Fibroblast of skin of right quadriceps (primary cell): ENCODE measurements around the gene ERC2.
A peak's percentile ranks its signal among the peaks of the same experiment; 100 is the strongest.

Experiments used
- DNase-seq: peaks from one replicate; pipeline ENCODE4 v3.0.0-alpha.2; 2013

ERC2 gene

GRCh38 chr3:55723653-55724406, 744.4 kb downstream of the ERC2 start:
- no peak for DNase-seq

GRCh38 chr3:55721716-55722484, 746.4 kb downstream of the ERC2 start:
- peak; percentile 42 for DNase-seq

DNA sequence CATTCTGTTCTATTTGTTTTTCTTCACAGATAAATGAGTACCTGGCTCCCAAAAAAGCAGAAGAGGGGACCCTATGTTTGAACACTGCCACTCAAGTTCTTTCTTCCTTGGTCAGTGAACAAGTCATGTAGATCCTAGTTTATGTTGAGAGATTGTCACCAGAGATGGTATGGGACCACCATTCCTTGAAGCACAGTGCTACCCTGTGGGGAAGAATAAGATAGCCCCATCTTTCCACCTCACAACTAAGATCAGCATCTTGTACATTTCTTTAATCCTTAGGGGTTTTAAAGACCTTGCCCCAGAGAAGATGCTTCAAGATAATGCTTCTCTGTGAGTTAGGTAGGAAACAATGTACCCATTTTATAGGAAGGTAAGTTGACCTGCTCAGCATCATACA, 747.7 kb downstream of the ERC2 start:
- DNase-seq, result peak; percentile 67

- peak; percentile 85 for DNase-seq
Measured at GRCh38 chr3:55719508-55719907, 748.8 kb downstream of the ERC2 start.

DNA sequence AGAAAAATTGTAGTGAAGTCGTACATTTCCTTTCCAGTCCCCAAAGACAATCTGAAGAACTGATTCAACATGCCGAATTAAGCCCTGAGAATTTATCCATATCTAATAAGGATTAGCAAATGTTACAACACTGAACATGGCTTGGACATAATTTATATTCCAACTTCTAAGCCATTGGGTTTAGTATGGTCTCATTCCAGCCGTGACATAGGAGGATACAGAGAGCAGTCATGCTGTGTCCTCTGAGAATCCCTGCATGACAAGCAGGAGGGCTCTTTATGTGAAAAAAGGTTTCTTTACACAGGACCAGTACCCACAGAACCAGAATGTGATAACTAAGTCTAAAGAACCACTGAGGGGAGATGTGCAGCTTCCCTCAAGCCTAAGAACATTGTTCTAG, 749.3 kb downstream of the ERC2 start:
- DNase-seq, result no peak

DNA sequence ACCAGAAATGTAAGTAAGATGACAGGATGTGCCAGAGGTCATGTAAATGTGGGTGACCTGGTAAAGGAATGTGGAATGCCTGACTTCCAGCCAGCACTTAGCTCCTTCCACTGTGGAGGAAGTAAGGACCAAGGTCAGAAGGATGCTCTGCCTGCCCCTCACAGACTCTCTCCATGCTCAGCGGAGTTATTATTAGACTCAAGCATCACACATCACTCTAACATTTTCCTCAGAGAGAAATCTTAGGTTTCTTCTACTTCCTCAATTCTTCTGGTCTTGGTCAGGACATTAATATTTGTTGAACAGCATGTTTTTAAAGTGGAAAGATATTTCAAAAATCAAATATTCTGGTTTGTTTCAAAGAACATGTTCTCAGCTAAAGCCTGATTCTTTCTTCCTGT, 749.7 kb downstream of the ERC2 start:
- DNase-seq, result peak; percentile 68

- no peak for DNase-seq
Measured at GRCh38 chr3:55718074-55718473, 750.2 kb downstream of the ERC2 start.

- no peak for DNase-seq
Measured at GRCh38 chr3:55717481-55717880, 750.8 kb downstream of the ERC2 start.

- DNase-seq, result no peak
Measured at GRCh38 chr3:55716611-55717225, 751.5 kb downstream of the ERC2 start.

- no peak for DNase-seq
Measured at GRCh38 chr3:55716044-55716443, 752.2 kb downstream of the ERC2 start.

DNA sequence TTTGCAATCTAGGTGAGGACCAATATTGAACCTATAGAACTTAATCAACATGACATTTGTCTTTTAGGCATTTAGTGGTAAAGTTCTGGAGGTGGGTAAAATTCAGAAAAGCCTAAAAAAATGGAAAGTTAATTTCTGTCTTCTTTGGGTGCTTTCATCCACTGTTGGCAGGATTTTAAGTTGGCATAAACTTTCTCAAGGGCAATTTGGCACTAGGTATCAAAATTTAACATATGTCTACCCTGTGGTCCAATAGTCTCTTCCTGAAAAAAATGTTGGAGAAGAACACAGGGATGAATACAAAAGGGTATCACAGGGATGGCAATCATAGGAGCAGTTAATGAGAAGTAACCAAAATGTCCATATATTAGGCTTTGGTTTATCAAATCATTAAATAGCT, 754.2 kb downstream of the ERC2 start:
- no peak for DNase-seq

- DNase-seq, result no peak
Measured at GRCh38 chr3:55711646-55712045, 756.6 kb downstream of the ERC2 start.

DNA sequence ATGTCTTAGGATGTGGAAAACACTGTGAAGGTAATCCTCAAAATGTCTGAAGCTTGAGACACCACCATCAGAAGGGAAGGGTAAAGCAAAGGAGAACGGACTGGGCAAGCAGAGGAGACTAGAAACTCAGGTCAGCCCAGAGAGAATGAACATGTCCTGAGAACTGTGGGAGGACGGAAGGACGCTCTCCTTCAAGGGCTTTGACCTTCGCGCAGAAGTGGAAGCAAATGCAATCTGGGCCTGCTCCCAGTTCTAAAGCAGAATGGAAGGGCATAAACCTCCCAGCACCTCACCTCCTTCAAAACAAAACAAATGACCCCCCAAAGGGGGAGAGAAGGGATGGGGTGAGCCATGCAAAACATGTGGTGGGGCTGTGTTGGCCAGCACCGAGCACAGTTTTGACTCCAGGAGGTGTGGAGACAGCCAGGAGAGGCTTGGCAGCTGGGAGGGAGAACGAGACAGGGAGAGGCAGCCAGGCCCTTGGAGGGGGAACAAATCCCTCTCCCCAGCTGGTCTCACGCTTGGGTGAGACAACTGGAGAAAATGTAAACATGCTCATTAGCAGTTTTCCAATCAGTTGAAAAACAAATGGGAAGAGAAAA, 758.8 kb downstream of the ERC2 start:
- DNase-seq, result no peak

- DNase-seq, result no peak
Measured at GRCh38 chr3:55708921-55709320, 759.3 kb downstream of the ERC2 start.

DNA sequence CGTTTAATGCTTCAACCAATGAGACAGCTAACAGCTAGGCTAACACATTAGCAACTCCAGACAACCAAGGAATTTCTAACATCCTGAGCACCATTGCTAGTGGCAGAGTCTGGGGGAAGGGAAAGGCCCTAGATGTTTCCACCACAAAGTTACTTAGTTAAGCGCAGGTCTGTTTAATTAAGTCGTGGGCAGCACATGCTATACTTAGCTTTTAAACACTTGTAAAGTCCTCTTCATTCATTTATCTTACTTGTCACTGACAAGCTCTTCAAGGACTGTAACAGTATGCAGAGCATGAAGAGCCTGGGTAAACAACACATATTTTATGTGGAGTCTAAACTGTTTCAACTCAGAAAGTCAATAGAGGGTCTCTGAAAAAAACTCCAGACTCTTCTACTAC, 760.0 kb downstream of the ERC2 start:
- no peak for DNase-seq

GRCh38 chr3:55704521-55704920, 763.7 kb downstream of the ERC2 start:
- DNase-seq, result peak; percentile 81

- DNase-seq, result no peak
Measured at GRCh38 chr3:55702822-55703221, 765.4 kb downstream of the ERC2 start.

GRCh38 chr3:55701997-55702396, 766.3 kb downstream of the ERC2 start:
- DNase-seq, result peak; percentile 48

DNA sequence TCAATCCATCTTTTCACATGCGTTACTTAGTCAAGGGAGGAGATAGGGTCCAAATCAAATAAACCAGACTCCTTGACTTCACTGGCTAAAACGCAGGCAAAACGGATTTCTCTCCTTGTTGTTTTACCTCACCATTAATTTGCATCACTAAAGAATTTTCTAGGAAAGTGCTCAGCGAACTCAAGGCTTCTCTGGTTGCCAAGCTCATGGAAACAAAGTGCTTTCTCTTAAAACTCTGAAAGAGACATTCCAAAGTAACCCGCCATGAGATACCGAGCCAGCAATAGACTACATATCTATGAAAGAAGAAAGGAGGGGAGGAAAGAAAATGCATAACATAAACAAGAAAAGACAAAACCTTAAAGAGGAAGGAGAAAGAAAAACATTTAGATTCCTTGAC, 769.4 kb downstream of the ERC2 start:
- DNase-seq, result no peak

DNA sequence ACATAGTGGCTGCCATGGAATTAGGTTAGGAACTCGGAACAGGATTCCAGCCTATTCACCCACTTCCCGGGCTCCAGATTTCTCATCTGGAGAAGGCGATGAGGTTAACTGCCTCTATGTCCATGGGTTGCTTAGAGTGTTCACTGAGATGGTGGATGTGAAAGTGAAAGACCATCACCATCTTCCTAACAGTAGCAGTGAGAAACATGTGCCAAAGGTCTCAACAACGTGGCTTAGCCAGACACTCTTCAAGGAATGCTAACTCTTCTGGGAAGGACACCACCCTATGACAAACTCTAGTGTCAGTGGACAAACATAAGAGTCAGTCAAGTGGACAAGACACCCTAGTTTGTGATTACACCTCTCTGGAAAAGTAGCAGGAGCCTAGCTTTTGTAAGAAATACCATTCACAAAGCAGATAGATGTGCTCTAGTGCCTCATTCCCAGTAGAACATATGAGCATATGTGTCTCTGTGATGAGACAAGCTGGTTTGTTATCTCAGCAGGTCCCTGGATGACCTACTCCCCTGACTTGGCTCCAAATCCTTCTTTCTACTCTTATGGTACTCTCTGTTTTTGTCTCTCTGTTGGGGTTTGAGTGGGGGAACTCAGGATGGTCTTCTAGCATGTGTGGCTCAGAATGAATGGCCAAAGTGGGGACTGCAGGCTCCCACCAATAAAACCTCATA, 770.9 kb downstream of the ERC2 start:
- no peak for DNase-seq

DNA sequence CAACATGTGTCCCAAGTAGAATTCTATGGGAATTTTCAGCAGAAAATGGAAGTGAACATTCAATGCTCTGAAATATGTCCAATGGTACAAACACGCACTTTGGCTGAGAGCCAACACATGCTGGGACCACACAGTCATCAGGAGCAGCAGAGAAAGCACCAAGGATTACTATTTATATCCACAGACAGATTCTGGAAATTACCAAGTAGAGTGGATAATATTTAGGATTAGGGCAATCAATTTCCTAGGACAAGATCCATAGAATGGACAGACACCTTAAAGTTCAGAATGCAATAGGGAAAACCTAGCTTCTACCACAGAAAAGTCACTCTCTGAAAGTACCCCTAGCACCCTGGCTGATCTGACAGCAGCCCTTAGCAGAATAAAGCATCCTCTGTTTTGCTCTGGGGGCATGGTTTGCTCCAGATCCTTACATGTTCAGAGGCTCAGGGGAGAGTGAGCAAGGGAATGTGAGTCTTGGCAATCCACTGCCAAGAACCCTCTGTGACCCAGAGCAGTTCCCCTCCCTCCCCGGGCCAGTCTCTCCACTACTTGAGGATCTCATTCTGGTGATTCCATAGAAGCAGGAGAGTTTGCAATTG, 775.2 kb downstream of the ERC2 start:
- peak; percentile 80 for DNase-seq

DNA sequence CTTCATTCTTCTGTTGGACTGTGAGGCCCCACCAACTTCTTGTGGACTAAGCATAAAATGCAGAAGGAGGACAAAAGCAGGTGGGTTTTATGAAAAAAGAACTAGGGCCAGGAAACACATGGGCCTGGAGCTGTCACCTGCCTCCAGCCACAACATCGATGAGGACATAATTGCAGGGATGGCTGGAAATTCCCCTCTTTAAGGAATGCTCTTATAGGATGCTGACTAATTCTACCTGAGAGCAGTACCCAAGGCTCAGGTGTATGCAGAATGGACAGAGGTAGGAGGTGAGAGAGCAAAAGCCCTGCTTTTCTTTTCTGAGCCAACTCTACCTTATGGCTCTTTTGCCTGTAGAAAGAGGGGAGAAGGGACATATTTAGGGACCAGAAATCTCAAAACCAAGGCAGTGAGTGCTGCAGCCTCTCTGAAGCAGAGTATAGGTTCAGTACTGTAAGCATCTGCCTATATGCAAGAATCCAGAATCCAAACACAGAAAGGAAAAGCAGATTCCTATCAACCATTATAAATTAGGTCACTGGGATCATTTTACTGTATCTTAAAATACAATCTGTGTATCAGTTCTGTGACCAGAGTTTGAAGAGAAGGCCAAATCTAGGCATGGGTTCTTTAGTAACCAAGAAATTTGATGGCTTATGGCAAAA, 775.8 kb downstream of the ERC2 start:
- no peak for DNase-seq
